AML-193 (cell line): ENCODE results near the gene WARS2.
"Not testable (repeated sequence)": the region's sequence is repeated elsewhere in the genome, so short reads cannot be mapped to it uniquely, and the experiment has no call there.

Experiments
- DNase-seq, 2 experiments: peaks; one replicate each; lab custom pipeline; 2025; lab: John Stamatoyannopoulos, UW

Gene WARS2

DNA sequence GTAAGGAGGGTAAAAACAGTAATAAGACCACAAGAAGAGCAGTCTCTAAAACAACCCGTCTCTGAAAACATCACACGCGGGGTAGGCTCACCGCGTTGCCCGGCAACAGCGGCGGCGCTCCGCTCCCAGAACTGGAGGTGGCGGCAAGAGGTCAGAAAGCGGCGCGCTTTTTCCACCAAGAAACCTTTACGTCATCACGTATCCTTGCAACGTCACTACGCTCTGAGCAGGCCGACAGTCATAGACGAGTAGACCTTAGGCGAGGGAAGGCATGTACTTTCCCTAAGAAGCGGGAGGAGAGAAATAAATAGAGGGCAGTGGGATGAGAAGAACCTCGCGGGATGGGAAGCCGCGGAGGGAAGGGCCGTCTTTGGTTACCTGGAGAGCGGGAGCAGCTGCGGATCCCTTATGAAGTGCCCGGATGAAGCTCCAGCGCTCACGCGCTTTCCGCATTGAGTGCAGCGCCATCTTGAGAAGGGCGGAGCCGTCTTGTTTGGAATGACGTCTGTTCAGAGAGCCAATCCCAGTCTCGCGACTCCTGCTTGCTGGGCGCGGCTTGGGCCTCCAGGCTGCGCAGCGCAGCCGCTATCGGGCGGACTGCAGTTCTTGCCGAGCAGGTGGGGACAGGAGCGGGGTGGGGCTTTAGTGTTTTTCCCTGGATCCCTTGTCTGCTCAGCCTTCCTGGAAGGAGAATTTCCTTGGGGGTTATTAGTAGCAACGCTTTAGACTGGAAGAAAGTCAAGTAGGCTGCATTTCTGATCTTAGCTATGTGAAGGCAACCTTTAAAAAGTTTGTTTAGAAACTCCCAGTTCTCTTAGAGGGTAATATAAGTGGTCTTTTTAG, at the start of gene WARS2:
Gene WARS2 (minus strand): TSS at position 477 of the 843 bp plus-strand sequence. CDS start 9 bp downstream, at position 468.
- DNase-seq: peak; percentile 87 to 95

DNA sequence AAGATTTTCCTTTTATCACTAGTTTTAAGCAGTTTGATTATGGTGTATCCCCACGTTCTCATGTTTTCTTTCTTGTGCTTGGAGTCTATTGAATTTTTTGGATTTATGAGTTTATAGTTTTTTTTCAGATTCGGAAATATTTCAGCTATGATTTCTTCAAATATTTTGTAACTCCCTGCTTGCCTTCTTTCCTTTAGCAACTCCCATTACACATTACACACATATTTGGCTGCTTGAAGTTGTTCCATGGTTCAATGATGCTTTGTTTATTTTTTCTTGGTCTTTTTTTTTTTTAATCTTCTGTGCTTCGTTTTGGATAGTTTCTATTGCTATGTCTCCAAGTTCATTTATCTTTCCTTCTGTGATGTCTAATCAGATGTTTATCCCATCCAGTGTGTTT, 48.5 kb upstream of the WARS2 start:
- DNase-seq: no peak

DNA sequence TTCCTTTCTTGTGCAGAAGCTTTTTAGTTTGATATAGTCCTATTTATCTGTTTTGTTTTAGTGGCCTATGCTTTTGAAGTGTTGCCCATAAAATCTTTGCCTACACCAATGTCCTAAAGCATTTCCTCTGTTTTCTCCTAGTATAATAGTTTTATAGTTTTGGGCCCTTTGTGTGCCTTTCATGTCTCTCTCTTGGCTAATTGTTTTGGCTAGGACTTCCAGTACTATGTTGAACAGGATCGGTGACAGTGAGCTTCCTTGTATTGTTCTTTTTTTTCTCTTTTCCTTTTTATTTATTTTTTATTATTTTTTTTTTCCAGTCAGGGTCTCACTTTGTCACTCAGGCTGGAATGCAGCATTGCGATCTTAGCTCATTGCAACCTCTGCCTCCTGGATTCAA, 47.0 kb upstream of the WARS2 start:
- no peak for DNase-seq

DNA sequence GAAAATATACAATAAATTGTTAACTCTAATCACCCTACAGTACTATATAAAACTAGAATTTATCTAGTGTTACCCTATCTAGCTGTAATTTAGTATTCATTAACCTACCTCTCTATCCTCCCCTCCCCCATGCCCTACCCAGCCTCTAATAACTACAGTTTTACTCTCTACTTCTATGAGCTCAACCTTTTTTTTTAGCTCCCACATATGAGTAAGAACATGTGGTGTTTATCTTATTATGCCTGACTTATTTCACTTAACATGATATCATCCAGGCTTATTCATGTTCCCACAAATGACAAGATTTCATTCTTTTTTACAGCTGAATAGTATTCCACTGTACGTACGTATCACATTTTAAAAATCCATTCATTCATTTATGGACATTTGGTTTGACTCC, 46.0 kb upstream of the WARS2 start:
- DNase-seq: no peak

DNA sequence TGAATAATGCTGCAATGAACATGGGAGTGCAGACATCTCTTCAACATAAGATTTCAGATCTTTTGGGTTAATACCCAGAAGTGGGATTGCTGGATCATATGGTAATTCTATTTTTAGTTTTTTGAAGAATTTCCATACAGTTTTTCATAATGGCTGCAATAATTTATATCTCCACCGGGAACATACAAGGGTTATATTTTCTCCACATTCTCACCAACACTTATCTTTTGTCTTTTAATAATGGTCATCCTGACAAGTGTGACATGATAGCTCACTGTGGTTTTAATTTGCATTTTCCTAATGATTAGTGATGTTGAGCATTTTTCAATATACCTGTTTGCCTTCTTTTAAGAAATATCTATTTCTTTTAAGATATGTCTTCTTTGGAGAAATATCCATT, 44.5 kb upstream of the WARS2 start:
- DNase-seq: no peak

DNA sequence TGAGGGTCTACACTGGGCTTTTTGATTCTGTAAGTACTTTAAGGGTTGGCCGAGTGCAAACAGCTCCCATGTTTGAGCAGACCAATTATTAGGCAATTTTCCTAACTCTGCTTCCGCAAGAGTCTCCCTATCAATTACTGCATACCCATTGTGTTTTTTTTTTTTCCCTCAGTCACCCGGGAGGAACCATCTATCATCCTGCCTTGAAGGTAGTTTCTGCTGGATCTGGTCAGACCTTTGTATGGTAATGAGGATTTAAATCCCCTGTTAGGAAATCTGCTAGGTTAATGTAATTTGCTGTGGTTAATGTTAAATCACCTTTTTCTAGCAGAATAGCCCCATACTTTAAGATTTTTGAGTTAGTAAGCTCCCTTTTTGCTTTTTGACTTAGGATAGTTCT, 40.8 kb upstream of the WARS2 start:
- no peak for DNase-seq

DNA sequence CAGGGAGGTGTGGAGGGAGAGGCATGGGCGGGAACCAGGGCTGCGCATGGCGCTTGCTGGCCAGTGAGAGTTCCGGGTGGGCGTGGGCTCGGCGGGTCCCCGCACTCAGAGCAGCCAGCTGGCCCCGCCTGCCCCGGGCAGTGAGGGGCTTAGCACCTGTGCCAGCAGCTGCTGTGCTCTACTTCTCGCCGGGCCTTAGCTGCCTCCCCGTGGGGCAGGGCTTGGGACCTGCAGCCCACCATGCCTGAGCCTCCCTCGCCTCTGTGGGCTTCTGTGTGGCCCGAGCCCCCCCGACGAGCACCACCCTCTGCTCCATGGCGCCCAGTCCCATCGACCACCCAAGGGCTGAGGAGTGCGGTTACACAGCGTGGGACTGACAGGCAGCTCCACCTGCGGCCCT, 38.6 kb upstream of the WARS2 start:
- DNase-seq: no peak

DNA sequence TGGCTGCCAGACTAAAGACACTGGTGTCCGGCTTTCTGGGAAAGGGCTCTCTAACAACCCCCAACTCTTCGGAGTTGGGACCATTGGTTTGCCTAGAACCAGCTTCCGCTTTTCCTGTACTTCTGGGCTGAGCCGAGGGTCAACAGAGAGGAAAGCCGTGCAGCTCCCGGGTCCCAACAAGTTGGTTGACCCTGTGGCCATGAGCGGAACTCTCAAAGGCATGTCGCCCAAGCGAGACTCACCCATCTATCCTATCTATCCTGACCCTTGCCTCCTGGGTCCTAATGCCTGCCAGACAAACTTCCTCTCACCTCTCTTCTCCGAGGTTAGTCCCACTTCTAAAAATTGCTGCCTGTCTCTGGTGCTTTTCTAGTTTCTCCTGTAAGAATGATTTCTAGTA, 32.5 kb upstream of the WARS2 start:
- DNase-seq: not testable (repeated sequence)

DNA sequence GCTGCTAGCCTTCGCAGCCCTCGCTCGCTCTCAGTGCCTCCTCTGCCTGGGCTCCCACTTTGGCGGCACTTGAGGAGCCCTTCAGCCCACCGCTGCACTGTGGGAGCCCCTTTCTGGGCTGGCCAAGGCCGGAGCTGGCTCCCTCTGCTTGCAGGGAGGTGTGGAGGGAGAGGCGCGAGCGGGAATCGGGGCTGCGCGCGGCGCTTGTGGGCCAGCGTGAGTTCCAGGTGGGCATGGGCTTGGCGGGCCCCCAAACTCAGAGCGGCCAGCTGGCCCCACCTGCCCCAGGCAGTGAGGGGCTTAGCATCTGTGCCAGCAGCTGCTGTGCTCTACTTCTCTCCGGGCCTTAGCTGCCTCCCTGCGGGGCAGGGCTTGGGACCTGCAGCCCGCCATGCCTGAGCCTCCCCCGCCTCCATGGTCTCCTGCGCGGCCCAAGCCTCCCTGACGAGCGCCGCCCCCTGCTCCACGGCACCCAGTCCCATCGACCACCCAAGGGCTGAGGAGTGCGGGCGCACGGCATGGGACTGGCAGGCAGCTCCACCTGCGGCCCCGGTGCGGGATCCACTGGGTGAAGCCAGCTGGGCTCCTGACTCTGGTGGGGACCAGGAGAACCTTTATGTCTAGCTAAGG, 31.0 kb upstream of the WARS2 start:
- not testable (repeated sequence) for DNase-seq

DNA sequence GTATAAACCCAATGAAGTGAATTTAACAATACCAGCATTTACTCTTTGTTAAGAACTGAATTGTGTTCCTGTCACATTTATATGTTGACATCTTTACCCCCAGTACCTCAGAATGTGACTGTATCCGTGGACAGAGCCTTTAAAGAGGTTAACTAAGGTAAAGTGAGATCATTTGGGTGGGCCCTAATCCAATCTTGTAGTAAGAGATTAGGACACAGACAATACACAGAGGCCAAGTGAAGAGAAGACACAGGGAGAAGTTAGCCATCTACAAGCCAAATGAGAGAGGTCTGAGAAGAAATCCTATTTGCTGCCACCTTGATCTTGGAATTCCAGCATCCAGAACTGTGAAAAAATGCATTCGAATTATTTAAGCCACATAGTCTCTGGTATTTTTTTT, 22.9 kb upstream of the WARS2 start:
- no peak for DNase-seq

DNA sequence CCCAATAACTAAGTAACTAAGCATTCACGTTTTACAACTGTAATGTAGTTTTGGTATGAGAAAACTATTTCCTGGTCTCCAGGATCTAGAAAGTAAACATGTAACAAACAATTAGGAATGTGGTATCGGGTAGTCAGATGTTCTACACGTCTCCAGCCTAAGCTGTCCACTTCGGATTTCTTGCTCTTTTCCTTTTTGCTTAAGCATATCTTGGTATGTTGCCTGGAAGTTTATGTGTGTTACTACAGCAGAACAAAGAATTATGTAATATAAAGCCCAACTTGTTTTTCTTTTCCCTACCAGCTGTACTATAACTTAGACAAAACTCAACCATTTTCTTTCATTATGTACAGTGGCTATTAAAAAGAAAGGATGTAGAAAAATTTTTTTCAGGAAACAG, 20.4 kb upstream of the WARS2 start:
- no peak for DNase-seq

DNA sequence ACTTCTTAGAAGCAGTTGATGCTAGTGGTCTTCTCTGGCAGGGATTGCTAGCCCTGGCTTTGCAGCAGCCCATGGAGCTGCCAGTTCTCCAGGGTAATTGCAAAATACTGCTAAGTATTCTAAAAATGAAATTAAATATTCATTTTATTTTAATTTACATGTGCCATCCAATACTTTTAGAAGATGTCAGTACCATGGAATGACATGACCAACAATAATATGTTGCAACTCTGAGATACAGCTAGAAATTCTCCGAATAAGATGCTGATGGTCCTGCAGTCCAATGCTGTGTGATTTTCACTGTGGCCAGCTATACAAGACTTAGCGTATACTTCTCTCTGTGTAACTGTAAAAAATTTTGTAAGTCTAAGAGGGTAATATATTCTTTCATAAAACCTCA, 20.0 kb upstream of the WARS2 start:
- DNase-seq: no peak

DNA sequence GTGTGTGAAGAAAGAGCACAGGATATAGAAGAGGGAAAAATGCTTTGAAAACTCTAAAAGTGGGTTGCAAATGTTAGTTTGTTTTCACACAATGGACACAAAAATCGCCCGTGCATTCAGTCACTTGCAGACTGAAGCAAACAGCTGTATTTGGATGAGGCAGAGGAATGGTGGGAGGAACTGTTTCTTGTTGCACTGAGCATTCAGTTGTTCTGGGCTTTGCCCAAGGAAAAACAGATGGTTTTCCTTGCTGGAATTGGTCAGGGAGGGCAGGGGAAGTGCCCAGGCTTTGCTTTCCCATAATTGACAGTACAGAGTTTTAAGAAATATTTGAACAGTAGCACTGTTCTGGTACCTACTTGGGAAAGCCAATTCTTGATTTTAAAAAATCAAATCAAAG, 19.5 kb upstream of the WARS2 start:
- no peak for DNase-seq

DNA sequence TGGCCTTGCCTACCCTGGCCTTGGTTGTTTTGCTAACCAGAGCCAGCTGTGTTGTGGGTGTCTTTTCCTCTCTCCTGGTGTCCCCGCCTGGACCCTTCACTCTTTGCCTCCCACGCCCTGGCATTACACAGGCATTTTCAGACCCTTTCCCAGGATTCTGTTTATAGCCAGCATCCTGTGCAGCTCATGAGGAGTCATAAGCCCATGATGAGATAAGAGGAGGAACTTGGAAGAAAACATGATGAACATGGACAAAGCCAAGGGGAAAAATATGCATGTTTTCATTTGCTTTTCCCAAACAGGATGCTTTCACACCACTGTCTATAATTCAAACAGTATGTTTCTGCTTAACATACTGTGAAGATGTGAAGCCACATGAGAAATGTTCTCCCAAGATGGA, 18.7 kb upstream of the WARS2 start:
- no peak for DNase-seq

DNA sequence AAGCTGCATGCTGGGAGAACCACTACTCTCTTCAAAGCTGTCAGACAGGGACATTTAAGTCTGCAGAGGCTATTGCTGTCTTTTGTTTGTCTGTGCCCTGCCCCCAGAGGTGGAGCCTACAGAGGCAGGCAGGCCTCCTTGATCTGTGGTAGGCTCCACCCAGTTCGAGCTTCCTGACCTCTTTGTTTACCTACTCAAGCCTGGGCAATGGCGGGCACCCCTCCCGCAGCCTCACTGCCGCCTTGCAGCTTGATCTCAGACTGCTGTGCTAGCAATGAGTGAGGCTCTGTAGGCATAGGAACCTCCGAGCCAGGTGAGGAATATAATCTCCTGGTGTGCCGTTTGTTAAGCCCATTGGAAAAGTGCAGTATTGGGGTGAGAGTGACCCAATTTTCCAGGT, 16.3 kb upstream of the WARS2 start:
- not testable (repeated sequence) for DNase-seq

DNA sequence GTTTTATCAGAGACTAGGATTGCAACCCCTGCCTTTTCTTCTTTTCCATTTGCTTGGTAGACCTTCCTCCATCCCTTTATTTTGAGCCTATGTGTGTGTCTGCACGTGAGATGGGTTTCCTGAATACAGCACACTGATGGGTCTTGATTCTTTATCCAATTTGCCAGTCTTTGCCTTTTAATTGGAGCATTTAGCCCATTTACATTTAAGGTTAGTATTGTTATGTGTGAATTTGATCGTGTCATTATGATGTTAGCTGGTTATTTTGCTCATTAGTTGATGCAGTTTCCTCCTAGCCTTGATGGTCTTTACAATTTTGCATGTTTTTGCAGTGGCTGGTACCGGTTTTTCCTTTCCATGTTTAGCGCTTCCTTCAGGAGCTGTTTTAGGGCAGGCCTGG, 14.6 kb upstream of the WARS2 start:
- DNase-seq: not testable (repeated sequence)

DNA sequence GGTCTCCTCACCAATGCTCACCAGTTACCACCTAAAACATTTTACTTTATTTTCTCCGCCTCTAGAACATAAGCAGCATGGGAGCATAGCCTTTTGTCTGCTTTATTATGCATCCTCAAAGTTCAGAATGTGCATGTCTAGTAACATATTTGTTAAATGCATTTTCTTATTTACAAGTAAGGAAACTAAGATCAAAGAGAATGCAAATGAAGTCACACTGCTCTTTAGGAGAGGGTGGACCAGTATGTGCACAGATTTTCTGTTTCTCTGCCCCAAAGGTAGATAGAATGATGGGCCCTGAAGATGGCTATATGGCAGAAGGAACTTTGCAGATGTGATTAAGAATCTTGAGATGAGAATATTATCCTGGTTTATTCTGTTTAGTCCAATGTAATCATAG, 9.7 kb upstream of the WARS2 start:
- DNase-seq: no peak

DNA sequence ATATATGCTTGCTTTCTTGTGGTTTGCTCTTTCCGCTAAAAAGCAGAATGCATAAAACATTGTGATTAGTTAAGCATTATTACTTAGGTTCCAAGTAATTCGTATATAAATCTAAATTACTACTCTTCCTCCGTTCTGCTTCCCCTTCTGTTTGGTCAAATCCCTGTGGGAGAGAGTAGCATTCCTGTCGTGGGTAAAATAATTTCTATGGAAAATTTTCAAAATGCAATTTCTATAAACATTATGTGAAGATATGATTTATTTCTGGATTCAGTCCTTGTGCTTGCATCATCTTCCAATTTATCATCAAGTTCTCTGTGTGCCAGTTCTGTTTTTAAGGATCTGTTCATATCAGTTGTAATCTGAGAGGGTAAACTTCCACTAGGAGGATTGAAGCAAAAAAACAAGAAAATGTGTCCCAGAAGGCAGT, 7.2 kb upstream of the WARS2 start:
- DNase-seq: no peak

DNA sequence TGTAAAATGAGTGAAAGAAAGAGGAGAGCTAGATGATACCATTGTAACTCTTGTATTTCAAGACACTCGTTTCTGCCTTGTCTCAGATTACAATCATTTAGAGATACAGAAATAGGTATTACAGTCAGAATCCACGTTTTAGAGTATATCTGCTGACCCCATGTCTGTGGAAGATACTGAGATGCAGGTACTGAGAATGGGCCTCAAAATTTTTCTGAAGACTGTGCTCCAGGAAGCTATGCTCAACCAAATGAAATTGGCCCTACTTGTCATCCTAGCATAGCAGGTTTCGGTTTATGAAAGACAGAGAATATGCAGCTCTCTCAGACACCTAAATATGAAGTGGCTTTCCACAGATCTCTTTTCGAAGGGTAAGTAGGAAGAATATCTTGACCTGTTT, 6.0 kb upstream of the WARS2 start:
- no peak for DNase-seq

DNA sequence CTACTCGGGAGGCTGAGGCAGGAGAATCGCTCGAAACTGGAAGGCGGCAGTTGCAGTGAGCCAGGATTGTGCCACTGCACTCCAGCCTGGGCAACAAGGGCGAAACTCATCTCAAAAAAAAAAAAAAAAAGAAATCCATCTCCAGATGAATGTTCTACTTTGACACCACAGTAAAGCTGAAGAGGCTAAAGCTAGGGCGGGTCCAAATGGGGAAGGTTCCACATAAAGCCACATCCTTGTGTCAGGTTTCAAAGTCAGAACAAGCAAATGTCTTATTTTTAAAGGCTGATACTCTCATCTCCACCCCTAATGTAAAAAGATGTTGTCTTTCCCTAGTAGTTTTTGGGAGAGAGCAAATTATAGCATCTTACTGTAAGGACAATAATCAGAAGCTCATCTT, 4.4 kb upstream of the WARS2 start:
- DNase-seq: no peak

DNA sequence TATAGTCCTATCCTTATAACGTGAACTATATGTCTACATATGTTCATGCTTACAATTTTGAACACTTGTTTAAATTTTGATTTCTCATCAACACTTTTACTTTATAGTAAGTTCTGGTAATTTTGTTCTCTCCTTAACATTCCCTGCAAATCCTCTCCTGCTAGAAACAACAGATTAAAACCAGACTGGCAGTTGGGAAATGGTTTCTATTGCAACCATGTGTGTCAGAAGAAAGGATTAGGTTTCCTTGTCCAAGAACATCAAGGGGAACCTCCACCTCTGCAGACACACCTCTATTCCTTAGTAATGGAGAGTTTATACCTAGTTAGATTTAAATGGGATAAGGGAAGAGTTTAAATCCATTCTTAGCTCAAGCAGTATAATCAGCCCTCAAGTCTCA, 3.3 kb upstream of the WARS2 start:
- DNase-seq: no peak

DNA sequence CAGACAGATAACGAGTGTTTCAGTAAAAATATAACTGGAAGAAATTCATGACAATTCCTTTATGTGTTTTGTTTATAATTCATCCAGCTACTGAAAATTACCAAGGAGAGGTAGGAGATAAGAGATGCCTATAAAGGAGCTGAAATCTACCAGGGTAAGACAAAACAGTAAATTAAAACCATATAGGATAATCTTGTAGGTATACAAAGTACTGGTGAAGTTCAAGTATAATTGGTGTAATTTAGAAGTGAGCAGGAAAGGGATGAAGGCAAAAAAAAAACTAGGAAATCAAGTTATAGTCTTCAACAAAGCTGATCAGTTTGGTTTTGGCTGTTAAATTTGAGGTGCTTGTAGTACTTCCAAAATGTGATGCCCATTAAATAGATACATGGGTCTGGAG, 1.2 kb upstream of the WARS2 start:
- DNase-seq: no peak

DNA sequence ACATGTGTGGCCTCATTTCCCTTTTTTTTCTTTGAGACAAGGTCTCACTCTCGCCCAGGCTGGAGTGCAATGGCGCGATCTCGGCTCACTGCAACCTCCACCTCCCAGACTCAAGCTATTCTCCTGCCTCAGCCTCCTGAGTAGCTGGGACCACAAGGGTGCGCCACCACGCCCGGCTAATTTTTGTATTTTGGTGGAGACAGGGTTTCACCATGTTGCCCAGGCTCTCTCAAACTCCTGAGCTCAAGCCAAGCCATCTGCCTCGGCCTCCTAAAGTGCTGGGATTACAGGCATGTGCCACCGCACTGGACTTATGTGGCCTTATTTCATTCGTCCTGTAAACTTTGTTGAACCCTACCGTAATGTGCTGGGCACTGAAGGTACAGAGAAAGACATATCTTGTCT, 569 bp upstream of the WARS2 start:
- DNase-seq: no peak

DNA sequence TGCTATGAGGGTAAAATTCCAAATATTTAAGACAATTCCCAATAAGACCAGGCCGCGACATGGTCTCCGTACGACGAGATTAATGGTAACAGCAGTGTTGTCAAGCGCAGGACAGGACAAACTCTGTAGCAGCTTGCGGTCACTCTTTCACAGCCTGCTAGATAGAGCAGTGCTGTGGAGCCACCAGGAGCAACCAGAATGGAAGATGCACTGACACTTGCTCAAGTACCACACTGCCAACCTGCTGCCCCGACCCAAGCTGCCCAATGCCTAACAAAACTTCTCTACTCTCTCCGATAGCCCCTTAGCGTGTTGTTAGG, 636 bp downstream of the WARS2 start:
- no peak for DNase-seq
